HG03066 (cell line): ENCODE measurements around the gene DUSP22.
"Not testable (repeated sequence)": the region's sequence is repeated elsewhere in the genome, so short reads cannot be mapped to it uniquely, and the experiment has no call there.

Source experiments
- ATAC-seq: cut with Tn5 transposase; IDR thresholded peaks from one replicate; pipeline ENCODE4 v1.9.1; 2021; ENCODE audit warnings: low read depth; ENCODE audit not compliant: unreplicated experiment

DUSP22 gene

GRCh38 chr6:361411-362132 is 69.3 kb downstream of the DUSP22 start:
- no peak for ATAC-seq

DNA sequence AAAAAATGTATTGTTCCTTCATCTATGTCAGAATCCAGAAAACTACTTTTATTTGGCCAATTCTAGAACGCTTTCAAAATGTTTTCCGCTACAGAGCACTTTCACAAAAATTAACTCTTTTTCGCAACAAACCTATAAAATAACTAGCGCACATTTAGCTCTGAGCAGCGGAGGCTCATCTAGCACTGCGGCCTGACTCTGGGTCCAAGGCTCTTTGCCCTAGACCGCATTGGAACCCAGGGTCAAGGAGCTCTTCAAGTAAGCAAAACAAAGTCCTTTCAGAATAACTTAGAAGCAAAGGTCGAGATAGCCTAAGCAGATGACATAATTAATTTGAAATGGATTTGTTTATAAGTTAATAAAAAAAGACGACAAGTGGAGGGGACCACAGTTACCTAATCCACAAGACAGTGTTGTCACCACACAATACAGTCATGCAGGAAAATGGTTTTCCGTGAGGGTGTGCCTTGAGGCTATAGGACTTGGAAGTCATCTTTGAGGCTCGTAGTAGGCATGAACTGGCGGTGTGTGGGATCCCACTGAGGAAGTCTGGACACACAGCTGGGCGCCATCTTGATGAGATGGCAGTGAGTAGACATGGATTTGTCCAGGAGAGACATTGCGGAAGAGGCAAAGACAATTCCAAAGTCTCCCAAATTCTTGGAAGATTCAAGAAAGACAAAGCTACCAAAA is 70.1 kb downstream of the DUSP22 start:
- no peak for ATAC-seq

DNA sequence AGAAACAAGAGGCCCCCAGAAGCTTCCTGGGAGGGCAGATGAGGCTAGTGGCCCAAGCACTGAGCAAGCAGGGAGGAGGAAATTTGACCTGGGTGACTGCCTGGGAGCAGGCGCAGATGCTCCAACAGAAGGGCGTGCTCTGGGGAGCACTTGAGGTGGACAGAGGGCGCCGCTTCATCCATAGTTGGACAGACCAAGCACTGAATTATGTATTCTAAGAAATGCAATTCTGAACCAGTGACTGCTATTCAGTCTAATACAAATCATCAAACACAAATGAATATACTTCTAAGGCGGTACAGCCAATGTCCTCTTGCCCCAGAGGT is 70.6 kb downstream of the DUSP22 start:
- ATAC-seq: no peak

DNA sequence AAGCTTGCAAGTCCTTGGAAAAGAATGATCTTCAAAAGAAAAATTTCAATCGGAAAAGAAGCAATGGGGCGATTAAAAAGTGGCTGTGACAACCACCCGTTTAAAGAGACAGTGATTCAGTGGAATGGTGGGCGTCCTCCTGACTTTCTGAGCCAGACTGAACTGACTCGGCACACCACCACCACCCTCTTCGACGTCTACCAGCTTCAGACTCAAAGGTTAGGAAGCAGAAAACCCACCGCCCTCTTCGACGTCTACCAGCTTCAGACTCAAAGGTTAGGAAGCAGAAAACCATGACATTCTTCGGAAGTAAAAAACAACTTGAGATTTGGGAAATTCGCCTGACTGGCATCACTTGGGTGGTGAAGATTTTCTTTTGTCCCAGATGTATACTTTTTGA is 71.0 kb downstream of the DUSP22 start:
- ATAC-seq: no peak

- ATAC-seq: no peak
Measured at GRCh38 chr6:363909-364308, 71.6 kb downstream of the DUSP22 start.

DNA sequence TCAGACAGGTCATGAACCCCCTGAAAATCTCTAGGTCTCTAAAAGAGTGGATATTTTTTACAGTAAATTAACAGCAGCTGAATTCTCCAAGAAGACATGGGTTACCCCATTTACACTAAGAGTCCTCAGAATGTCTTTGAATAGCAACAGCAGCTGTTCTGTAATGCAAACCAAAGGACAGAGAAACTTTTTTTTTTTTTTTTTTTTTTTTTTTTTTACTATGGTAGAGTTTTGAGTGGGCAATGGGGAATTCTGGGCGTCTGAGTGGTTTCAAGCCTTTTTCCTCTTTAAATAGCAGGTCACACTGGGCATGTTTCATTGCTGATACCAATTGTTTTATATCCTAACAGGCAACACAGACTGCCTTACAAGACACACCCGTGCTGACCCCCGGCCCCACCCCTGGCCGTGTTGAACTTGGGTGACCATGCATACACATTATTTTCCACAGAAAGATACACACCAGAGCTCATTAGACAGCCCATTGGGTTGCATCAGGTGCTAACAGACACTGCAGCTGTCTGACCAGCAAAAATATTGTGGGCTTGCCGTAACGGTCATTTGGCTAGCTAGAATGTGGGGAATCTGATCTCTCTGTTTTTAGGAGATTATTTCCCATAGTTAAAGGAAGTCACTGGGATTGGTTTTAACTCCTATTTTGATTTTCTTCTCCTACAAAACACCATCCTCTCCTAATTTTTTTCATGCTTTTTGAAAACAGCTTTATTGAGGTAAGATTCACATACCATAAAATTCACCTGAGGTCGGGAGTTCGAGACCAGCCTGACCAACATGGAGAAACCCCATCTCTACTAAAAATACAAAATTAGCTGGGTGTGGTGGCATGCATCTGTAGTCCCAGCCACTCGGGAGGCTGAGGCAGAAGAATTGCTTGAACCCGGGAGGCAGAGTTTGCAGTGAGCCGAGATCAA is 72.6 kb downstream of the DUSP22 start:
- ATAC-seq: peak; percentile 76

DNA sequence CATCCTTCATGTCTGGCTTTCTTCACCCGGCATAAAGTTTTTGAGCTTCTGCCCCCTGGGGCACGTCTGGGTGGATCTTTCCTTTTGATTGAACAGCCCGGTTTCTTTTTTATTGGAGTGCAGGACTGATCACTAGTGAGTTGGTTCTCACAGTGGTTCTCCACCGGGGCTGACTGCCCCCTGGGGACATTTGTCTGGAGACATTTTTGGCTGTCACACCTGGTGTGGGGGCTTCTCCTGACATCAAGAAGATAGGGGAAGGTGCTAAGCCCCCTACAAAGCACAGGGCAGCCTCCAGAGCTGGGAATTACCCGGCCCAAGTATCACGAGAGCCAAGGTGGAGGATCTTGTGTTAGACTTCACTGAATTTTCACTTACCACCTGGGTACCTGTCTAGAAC is 73.5 kb downstream of the DUSP22 start:
- no peak for ATAC-seq

- no peak for ATAC-seq
Measured at GRCh38 chr6:366389-367297, 74.4 kb downstream of the DUSP22 start.

DNA sequence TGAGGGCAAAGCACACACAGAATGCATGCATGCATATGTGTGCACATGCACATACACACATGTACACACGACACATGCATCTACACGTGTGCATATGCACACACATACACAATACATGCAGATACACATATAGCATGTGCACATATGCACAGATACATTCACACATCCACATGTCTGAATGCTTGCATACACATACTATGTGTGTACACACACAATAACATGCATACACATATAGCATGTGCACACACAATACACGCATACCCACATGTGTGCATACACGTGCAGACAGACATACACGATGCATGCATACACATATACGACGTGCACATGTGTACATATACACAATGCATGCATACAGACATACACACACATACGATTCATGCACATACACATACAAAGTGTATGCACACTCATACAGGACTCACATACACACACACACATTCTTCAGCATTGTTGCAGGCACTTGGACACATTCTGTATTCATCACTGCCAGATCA is 75.1 kb downstream of the DUSP22 start:
- no peak for ATAC-seq

GRCh38 chr6:367891-368630 is 75.8 kb downstream of the DUSP22 start:
- ATAC-seq: no peak

- ATAC-seq: no peak
Measured at GRCh38 chr6:369559-370431, 77.5 kb downstream of the DUSP22 start.

DNA sequence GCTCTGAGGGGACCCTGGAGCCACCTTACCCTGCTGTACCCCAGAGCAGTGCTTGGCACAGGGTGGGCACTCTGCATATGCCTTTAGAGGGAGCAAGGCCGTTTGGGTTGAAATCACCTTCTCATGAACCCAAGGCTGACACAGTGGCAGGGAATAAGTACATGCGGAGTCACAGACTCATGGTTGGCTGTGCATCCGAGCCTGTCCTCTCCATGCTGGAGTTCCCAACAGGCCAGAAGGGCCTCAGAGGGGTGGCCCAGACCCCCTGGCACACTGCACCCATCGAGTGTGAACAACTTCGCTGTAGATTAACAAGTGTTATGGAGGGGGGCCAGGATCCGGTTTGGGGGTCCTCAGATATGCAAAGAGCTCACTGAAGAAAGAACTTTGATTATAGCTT is 78.3 kb downstream of the DUSP22 start:
- ATAC-seq: no peak

DNA sequence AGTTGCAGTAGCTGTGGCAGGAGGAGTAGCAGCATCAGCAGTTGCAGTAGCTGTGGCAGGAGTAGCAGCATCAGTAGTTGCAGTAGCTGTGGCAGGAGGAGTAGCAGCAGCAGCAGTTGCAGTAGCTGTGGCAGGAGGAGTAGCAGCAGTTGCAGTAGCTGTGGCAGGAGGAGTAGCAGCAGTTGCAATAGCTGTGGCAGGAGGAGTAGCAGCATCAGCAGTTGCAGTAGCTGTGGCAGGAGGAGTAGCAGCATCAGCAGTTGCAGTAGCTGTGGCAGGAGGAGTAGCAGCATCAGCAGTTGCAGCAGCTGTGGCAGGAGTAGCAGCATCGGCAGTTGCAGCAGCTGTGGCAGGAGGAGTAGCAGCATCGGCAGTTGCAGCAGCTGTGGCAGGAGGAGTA is 79.6 kb downstream of the DUSP22 start:
- not testable (repeated sequence) for ATAC-seq

- ATAC-seq: peak; percentile 68
Measured at GRCh38 chr6:372336-372911, 80.1 kb downstream of the DUSP22 start.

- no peak for ATAC-seq
Measured at GRCh38 chr6:373031-373430, 80.7 kb downstream of the DUSP22 start.

GRCh38 chr6:373773-374724 is 81.8 kb downstream of the DUSP22 start:
- no peak for ATAC-seq

- ATAC-seq: no peak
Measured at GRCh38 chr6:374956-375355, 82.7 kb downstream of the DUSP22 start.
